Measurements from ENCODE around the gene ATP8A1. TPM values are rescaled to one million over a fixed set of nuclear protein-coding genes. Genes with fewer than 3 reads are reported as not detected.

ATP8A1 gene
- total RNA-seq, 1 donor from 2014 or later, result 39.7 TPM

- no peak overlapping the region for H3K9ac ChIP-seq (ENCODE audit: low read depth in 1 of 3, low read length in 3 of 3)
- no peak overlapping the region for H3K27ac ChIP-seq (ENCODE audit: low read depth, low read length)
- H3K36me3 ChIP-seq (ENCODE audit: control insufficient read depth in 3 of 3, insufficient read depth in 3 of 3, low read length in 3 of 3), result no peaks in the 10 kb centered on the region
- no peaks in the 10 kb centered on the region for H3K9me3 ChIP-seq (ENCODE audit: control insufficient read depth in 3 of 3, low read length in 3 of 3)
- no peak overlapping the region for H3K4me3 ChIP-seq (ENCODE audit: low read length in 3 of 3)
- H3K27me3 ChIP-seq (ENCODE audit: control insufficient read depth in 3 of 3, insufficient read depth in 3 of 3, low read length in 3 of 3), result peaks cover 0 to 3% (median 0%) of the 10 kb centered on the region in 3 donors
- H3K4me1 ChIP-seq (ENCODE audit: control insufficient read depth in 3 of 3, insufficient read depth in 3 of 3, low read length in 3 of 3), result no peaks in the 10 kb centered on the region
Observed at GRCh38 chr4:42371305-42372252, 285.3 kb downstream of the ATP8A1 start.

GRCh38 chr4:42369489-42369888 lies 287.4 kb downstream of the ATP8A1 start:
- H3K4me1 ChIP-seq (ENCODE audit: control insufficient read depth in 3 of 3, insufficient read depth in 3 of 3, low read length in 3 of 3), result no peaks in the 10 kb centered on the region
- no peaks in the 10 kb centered on the region for H3K9me3 ChIP-seq (ENCODE audit: control insufficient read depth in 3 of 3, low read length in 3 of 3)
- peaks cover 0 to 3% (median 0%) of the 10 kb centered on the region in 3 donors for H3K27me3 ChIP-seq (ENCODE audit: control insufficient read depth in 3 of 3, insufficient read depth in 3 of 3, low read length in 3 of 3)
- H3K36me3 ChIP-seq (ENCODE audit: control insufficient read depth in 3 of 3, insufficient read depth in 3 of 3, low read length in 3 of 3), result no peaks in the 10 kb centered on the region
- H3K9ac ChIP-seq (ENCODE audit: low read depth in 1 of 3, low read length in 3 of 3), result no peak overlapping the region
- no peak overlapping the region for H3K27ac ChIP-seq (ENCODE audit: low read depth, low read length)
- no peak overlapping the region for H3K4me3 ChIP-seq (ENCODE audit: low read length in 3 of 3)

- no peak overlapping the region for H3K27ac ChIP-seq (ENCODE audit: low read depth, low read length)
- no peak overlapping the region for H3K4me3 ChIP-seq (ENCODE audit: low read length in 3 of 3)
- H3K9me3 ChIP-seq (ENCODE audit: control insufficient read depth in 3 of 3, low read length in 3 of 3), result no peaks in the 10 kb centered on the region
- no peaks in the 10 kb centered on the region for H3K4me1 ChIP-seq (ENCODE audit: control insufficient read depth in 3 of 3, insufficient read depth in 3 of 3, low read length in 3 of 3)
- H3K36me3 ChIP-seq (ENCODE audit: control insufficient read depth in 3 of 3, insufficient read depth in 3 of 3, low read length in 3 of 3), result no peaks in the 10 kb centered on the region
- peaks cover 0 to 3% (median 0%) of the 10 kb centered on the region in 3 donors for H3K27me3 ChIP-seq (ENCODE audit: control insufficient read depth in 3 of 3, insufficient read depth in 3 of 3, low read length in 3 of 3)
- no peak overlapping the region for H3K9ac ChIP-seq (ENCODE audit: low read depth in 1 of 3, low read length in 3 of 3)
Observed at GRCh38 chr4:42366959-42367358, 289.9 kb downstream of the ATP8A1 start.

GRCh38 chr4:42364266-42365053 lies 292.4 kb downstream of the ATP8A1 start:
- Histone ChIP-seq H3K27me3 (ENCODE audit: control insufficient read depth in 3 of 3, insufficient read depth in 3 of 3, low read length in 3 of 3) (peaks cover 0 to 3% (median 0%) of the 10 kb centered on the region in 3 donors), H3K27ac (ENCODE audit: low read depth, low read length) (no peak overlapping the region), H3K4me3 (ENCODE audit: low read length in 3 of 3) (no peak overlapping the region), H3K9me3 (ENCODE audit: control insufficient read depth in 3 of 3, low read length in 3 of 3) (no peaks in the 10 kb centered on the region), H3K36me3 (ENCODE audit: control insufficient read depth in 3 of 3, insufficient read depth in 3 of 3, low read length in 3 of 3) (no peaks in the 10 kb centered on the region), H3K4me1 (ENCODE audit: control insufficient read depth in 3 of 3, insufficient read depth in 3 of 3, low read length in 3 of 3) (no peaks in the 10 kb centered on the region), H3K9ac (ENCODE audit: low read depth in 1 of 3, low read length in 3 of 3) (no peak overlapping the region)

- H3K36me3 ChIP-seq (ENCODE audit: control insufficient read depth in 3 of 3, insufficient read depth in 3 of 3, low read length in 3 of 3), result no peaks in the 10 kb centered on the region
- peaks cover 0 to 3% (median 0%) of the 10 kb centered on the region in 3 donors for H3K27me3 ChIP-seq (ENCODE audit: control insufficient read depth in 3 of 3, insufficient read depth in 3 of 3, low read length in 3 of 3)
- no peak overlapping the region for H3K4me3 ChIP-seq (ENCODE audit: low read length in 3 of 3)
- H3K9ac ChIP-seq (ENCODE audit: low read depth in 1 of 3, low read length in 3 of 3), result no peak overlapping the region
- no peak overlapping the region for H3K27ac ChIP-seq (ENCODE audit: low read depth, low read length)
- no peaks in the 10 kb centered on the region for H3K9me3 ChIP-seq (ENCODE audit: control insufficient read depth in 3 of 3, low read length in 3 of 3)
- H3K4me1 ChIP-seq (ENCODE audit: control insufficient read depth in 3 of 3, insufficient read depth in 3 of 3, low read length in 3 of 3), result no peaks in the 10 kb centered on the region
Observed at GRCh38 chr4:42363614-42364013, 293.3 kb downstream of the ATP8A1 start.

- Histone ChIP-seq H3K9ac (ENCODE audit: low read depth in 1 of 3, low read length in 3 of 3) (no peak overlapping the region), H3K4me3 (ENCODE audit: low read length in 3 of 3) (no peak overlapping the region), H3K36me3 (ENCODE audit: control insufficient read depth in 3 of 3, insufficient read depth in 3 of 3, low read length in 3 of 3) (no peaks in the 10 kb centered on the region), H3K27ac (ENCODE audit: low read depth, low read length) (no peak overlapping the region), H3K27me3 (ENCODE audit: control insufficient read depth in 3 of 3, insufficient read depth in 3 of 3, low read length in 3 of 3) (peaks cover 0 to 3% (median 0%) of the 10 kb centered on the region in 3 donors), H3K9me3 (ENCODE audit: control insufficient read depth in 3 of 3, low read length in 3 of 3) (no peaks in the 10 kb centered on the region), H3K4me1 (ENCODE audit: control insufficient read depth in 3 of 3, insufficient read depth in 3 of 3, low read length in 3 of 3) (no peaks in the 10 kb centered on the region)
Observed at GRCh38 chr4:42362591-42362990, 294.3 kb downstream of the ATP8A1 start.

GRCh38 chr4:42361456-42361855 lies 295.4 kb downstream of the ATP8A1 start:
- Histone ChIP-seq H3K9ac (ENCODE audit: low read depth in 1 of 3, low read length in 3 of 3) (no peak overlapping the region), H3K9me3 (ENCODE audit: control insufficient read depth in 3 of 3, low read length in 3 of 3) (no peaks in the 10 kb centered on the region), H3K4me1 (ENCODE audit: control insufficient read depth in 3 of 3, insufficient read depth in 3 of 3, low read length in 3 of 3) (no peaks in the 10 kb centered on the region), H3K36me3 (ENCODE audit: control insufficient read depth in 3 of 3, insufficient read depth in 3 of 3, low read length in 3 of 3) (no peaks in the 10 kb centered on the region), H3K27me3 (ENCODE audit: control insufficient read depth in 3 of 3, insufficient read depth in 3 of 3, low read length in 3 of 3) (peaks cover 0 to 3% (median 0%) of the 10 kb centered on the region in 3 donors), H3K4me3 (ENCODE audit: low read length in 3 of 3) (no peak overlapping the region), H3K27ac (ENCODE audit: low read depth, low read length) (no peak overlapping the region)

- no peak overlapping the region for H3K27ac ChIP-seq (ENCODE audit: low read depth, low read length)
- H3K9ac ChIP-seq (ENCODE audit: low read depth in 1 of 3, low read length in 3 of 3), result no peak overlapping the region
- H3K4me1 ChIP-seq (ENCODE audit: control insufficient read depth in 3 of 3, insufficient read depth in 3 of 3, low read length in 3 of 3), result no peaks in the 10 kb centered on the region
- no peak overlapping the region for H3K4me3 ChIP-seq (ENCODE audit: low read length in 3 of 3)
- H3K36me3 ChIP-seq (ENCODE audit: control insufficient read depth in 3 of 3, insufficient read depth in 3 of 3, low read length in 3 of 3), result no peaks in the 10 kb centered on the region
- peaks cover 0 to 3% (median 2%) of the 10 kb centered on the region in 3 donors for H3K27me3 ChIP-seq (ENCODE audit: control insufficient read depth in 3 of 3, insufficient read depth in 3 of 3, low read length in 3 of 3)
- no peaks in the 10 kb centered on the region for H3K9me3 ChIP-seq (ENCODE audit: control insufficient read depth in 3 of 3, low read length in 3 of 3)
Observed at GRCh38 chr4:42360256-42360669, 296.6 kb downstream of the ATP8A1 start.

- H3K4me3 ChIP-seq (ENCODE audit: low read length in 3 of 3), result no peak overlapping the region
- H3K27ac ChIP-seq (ENCODE audit: low read depth, low read length), result no peak overlapping the region
- no peaks in the 10 kb centered on the region for H3K9me3 ChIP-seq (ENCODE audit: control insufficient read depth in 3 of 3, low read length in 3 of 3)
- H3K9ac ChIP-seq (ENCODE audit: low read depth in 1 of 3, low read length in 3 of 3), result no peak overlapping the region
- H3K27me3 ChIP-seq (ENCODE audit: control insufficient read depth in 3 of 3, insufficient read depth in 3 of 3, low read length in 3 of 3), result peaks cover 0 to 3% (median 2%) of the 10 kb centered on the region in 3 donors
- H3K36me3 ChIP-seq (ENCODE audit: control insufficient read depth in 3 of 3, insufficient read depth in 3 of 3, low read length in 3 of 3), result no peaks in the 10 kb centered on the region
- no peaks in the 10 kb centered on the region for H3K4me1 ChIP-seq (ENCODE audit: control insufficient read depth in 3 of 3, insufficient read depth in 3 of 3, low read length in 3 of 3)
Observed at GRCh38 chr4:42359711-42360110, 297.2 kb downstream of the ATP8A1 start.
